Activated CD8-positive, alpha-beta memory T cell treated with anti-CD3 and anti-CD28 coated beads, Interleukin-2, amount 50 U/mL, for 1 hour (primary cell): ENCODE data around the gene SH3PXD2A.
"Not testable (repeated sequence)": the region's sequence is repeated elsewhere in the genome, so short reads cannot be mapped to it uniquely, and the experiment has no call there.

Experiments
- DNase-seq: peaks from one replicate; pipeline ENCODE4 v3.0.0-alpha.2; 2020; ENCODE audit errors: extremely low read depth

SH3PXD2A gene

GRCh38 chr10:103620891-103621782 lies 234.2 kb downstream of the SH3PXD2A start:
- no peak for DNase-seq

GRCh38 chr10:103620352-103620740 lies 235.0 kb downstream of the SH3PXD2A start:
- DNase-seq: no peak

GRCh38 chr10:103619424-103620351 lies 235.7 kb downstream of the SH3PXD2A start:
- no peak for DNase-seq

- DNase-seq: no peak
Measured at GRCh38 chr10:103618575-103619423, 236.6 kb downstream of the SH3PXD2A start.

GRCh38 chr10:103617602-103618385 lies 237.6 kb downstream of the SH3PXD2A start:
- no peak for DNase-seq

GRCh38 chr10:103616705-103617601 lies 238.4 kb downstream of the SH3PXD2A start:
- DNase-seq: no peak

GRCh38 chr10:103614306-103615158 lies 240.8 kb downstream of the SH3PXD2A start:
- DNase-seq: no peak

- DNase-seq: no peak
Measured at GRCh38 chr10:103613616-103614015, 241.8 kb downstream of the SH3PXD2A start.

- no peak for DNase-seq
Measured at GRCh38 chr10:103612462-103613365, 242.7 kb downstream of the SH3PXD2A start.

- DNase-seq: no peak
Measured at GRCh38 chr10:103610921-103611511, 244.4 kb downstream of the SH3PXD2A start.

- no peak for DNase-seq
Measured at GRCh38 chr10:103610083-103610472, 245.3 kb downstream of the SH3PXD2A start.

GRCh38 chr10:103609231-103610082 lies 245.9 kb downstream of the SH3PXD2A start:
- DNase-seq: no peak

- not testable (repeated sequence) for DNase-seq
Measured at GRCh38 chr10:103608056-103608455, 247.3 kb downstream of the SH3PXD2A start.

- DNase-seq: not testable (repeated sequence)
Measured at GRCh38 chr10:103607051-103607450, 248.3 kb downstream of the SH3PXD2A start.

- DNase-seq: not testable (repeated sequence)
Measured at GRCh38 chr10:103606097-103606438, 249.3 kb downstream of the SH3PXD2A start.

GRCh38 chr10:103605359-103606096 lies 249.8 kb downstream of the SH3PXD2A start:
- DNase-seq: no peak
